SK-N-SH (cell line): ENCODE measurements around the gene THOC6.

Experiments used
- CHD2 ChIP-seq: fragments of 150-350 bp; IDR thresholded peaks from 2 replicates; pipeline ENCODE4 v1.6.1; 2018; ENCODE audit warnings: low read length; ENCODE audit not compliant: partially characterized antibody
- ELF1 ChIP-seq: IDR thresholded peaks from 2 replicates; pipeline ENCODE4 v1.4.0; 2012
- EP300 ChIP-seq, 2 experiments: IDR thresholded peaks; 2 replicates each; pipeline versions ENCODE4 v1.4.0 to v1.6.1; 2012; ENCODE audit warnings: borderline replicate concordance in 1 of 2, low read depth in 1 of 2, low read length in 1 of 2
- EZH2phosphoT487 ChIP-seq: fragments of 200-600 bp; sonication (generic); IDR thresholded peaks from 2 replicates; pipeline ENCODE4 v1.6.1; 2017; ENCODE audit warnings: low read depth, mixed run types, mild to moderate bottlenecking, antibody characterized with exemption, moderate library complexity, borderline replicate concordance
- FOSL2 ChIP-seq: IDR thresholded peaks from 2 replicates; pipeline ENCODE4 v1.4.0; 2012; ENCODE audit warnings: low read depth, mild to moderate bottlenecking, moderate library complexity, borderline replicate concordance
- GABPA ChIP-seq: IDR thresholded peaks from 2 replicates; pipeline ENCODE4 v1.4.0; 2012; ENCODE audit warnings: low read depth, mild to moderate bottlenecking
- JUND ChIP-seq: IDR thresholded peaks from 2 replicates; pipeline ENCODE4 v1.4.0; 2012
- MXI1 ChIP-seq: IDR thresholded peaks from 2 replicates; pipeline ENCODE4 v1.6.1; 2012; ENCODE audit warnings: mild to moderate bottlenecking, low read depth, low read length, improper control_type of control experiment
- SMC3 ChIP-seq: IDR thresholded peaks from 2 replicates; pipeline ENCODE4 v1.6.1; 2012; ENCODE audit warnings: low read depth, low read length, improper control_type of control experiment
- YY1 ChIP-seq: IDR thresholded peaks from 2 replicates; pipeline ENCODE4 v1.4.0; 2012; ENCODE audit warnings: low read depth, mild to moderate bottlenecking
- TF ChIP-seq, protein P1 (sequence below): fragments of 200-600 bp; sonication (generic); IDR thresholded peaks from 2 replicates; pipeline ENCODE4 v1.6.1; 2017; ENCODE audit warnings: antibody characterized with exemption, mild to moderate bottlenecking, moderate library complexity
- TF ChIP-seq, protein P2 (sequence below): IDR thresholded peaks from 2 replicates; pipeline ENCODE4 v1.6.1; 2012; ENCODE audit warnings: mild to moderate bottlenecking, low read depth, low read length, moderate library complexity
- TF ChIP-seq, protein P3 (sequence below): IDR thresholded peaks from 2 replicates; pipeline ENCODE4 v1.4.0; 2012; ENCODE audit warnings: low read depth
- TF ChIP-seq, protein P4 (sequence below): fragments of 150-350 bp; IDR thresholded peaks from 2 replicates; pipeline ENCODE4 v1.6.1; 2017; ENCODE audit warnings: antibody characterized with exemption, low read length, low read depth, borderline replicate concordance

DNA sequence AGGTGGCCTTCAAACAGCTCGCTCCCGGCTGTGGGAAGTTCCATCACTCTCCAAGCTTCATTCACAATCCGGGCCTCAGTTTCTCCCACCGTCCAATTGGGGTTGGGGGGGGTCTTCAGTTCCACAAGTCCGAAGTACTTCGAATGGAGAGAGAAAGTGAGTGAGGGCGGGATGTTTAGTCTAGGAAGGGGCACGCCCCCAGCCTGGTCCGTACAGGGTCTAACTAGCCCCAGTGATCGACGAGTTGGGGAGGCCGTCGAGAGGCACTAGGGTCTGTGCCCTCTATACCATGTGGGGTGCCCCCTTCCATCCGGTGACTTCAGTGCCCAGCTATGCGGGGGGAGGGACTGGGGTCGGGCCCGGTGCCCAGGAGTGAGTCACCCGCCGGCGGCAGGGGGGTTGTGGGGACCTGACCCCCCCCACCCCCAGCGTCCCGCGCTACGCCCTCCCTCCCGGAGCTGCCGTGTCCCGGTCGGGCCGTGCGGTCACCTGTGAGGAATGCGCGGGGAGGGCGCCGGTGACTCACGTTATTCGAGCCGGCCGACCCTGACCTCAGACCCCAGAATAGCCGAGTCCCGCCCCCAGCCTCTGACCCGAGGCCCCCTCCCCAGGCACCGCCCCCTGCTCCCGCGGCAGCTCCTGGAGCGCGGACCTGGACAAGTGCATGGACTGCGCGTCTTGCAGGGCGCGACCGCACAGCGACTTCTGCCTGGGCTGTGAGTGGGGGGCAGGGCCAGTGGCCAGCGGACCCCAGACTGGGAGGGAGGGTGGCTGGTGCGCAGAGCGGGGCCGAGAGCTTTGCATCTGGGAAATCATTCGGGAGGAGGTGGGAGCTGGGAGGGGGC is 3.0 kb upstream of the THOC6 start:
- TF ChIP-seq, protein P1, sequence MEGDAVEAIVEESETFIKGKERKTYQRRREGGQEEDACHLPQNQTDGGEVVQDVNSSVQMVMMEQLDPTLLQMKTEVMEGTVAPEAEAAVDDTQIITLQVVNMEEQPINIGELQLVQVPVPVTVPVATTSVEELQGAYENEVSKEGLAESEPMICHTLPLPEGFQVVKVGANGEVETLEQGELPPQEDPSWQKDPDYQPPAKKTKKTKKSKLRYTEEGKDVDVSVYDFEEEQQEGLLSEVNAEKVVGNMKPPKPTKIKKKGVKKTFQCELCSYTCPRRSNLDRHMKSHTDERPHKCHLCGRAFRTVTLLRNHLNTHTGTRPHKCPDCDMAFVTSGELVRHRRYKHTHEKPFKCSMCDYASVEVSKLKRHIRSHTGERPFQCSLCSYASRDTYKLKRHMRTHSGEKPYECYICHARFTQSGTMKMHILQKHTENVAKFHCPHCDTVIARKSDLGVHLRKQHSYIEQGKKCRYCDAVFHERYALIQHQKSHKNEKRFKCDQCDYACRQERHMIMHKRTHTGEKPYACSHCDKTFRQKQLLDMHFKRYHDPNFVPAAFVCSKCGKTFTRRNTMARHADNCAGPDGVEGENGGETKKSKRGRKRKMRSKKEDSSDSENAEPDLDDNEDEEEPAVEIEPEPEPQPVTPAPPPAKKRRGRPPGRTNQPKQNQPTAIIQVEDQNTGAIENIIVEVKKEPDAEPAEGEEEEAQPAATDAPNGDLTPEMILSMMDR: no peak
- TF ChIP-seq MXI1: no peak
- TF ChIP-seq JUND: peak; percentile 99
- TF ChIP-seq, protein P2, sequence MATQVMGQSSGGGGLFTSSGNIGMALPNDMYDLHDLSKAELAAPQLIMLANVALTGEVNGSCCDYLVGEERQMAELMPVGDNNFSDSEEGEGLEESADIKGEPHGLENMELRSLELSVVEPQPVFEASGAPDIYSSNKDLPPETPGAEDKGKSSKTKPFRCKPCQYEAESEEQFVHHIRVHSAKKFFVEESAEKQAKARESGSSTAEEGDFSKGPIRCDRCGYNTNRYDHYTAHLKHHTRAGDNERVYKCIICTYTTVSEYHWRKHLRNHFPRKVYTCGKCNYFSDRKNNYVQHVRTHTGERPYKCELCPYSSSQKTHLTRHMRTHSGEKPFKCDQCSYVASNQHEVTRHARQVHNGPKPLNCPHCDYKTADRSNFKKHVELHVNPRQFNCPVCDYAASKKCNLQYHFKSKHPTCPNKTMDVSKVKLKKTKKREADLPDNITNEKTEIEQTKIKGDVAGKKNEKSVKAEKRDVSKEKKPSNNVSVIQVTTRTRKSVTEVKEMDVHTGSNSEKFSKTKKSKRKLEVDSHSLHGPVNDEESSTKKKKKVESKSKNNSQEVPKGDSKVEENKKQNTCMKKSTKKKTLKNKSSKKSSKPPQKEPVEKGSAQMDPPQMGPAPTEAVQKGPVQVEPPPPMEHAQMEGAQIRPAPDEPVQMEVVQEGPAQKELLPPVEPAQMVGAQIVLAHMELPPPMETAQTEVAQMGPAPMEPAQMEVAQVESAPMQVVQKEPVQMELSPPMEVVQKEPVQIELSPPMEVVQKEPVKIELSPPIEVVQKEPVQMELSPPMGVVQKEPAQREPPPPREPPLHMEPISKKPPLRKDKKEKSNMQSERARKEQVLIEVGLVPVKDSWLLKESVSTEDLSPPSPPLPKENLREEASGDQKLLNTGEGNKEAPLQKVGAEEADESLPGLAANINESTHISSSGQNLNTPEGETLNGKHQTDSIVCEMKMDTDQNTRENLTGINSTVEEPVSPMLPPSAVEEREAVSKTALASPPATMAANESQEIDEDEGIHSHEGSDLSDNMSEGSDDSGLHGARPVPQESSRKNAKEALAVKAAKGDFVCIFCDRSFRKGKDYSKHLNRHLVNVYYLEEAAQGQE: peak; percentile 69
- peak; percentile 9; the same call in 1 of the 2 replicates for TF ChIP-seq ELF1
- TF ChIP-seq, protein P3, sequence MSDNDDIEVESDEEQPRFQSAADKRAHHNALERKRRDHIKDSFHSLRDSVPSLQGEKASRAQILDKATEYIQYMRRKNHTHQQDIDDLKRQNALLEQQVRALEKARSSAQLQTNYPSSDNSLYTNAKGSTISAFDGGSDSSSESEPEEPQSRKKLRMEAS: peak; percentile 96
- TF ChIP-seq FOSL2: peak; percentile 98
- no peak for TF ChIP-seq YY1
- TF ChIP-seq CHD2: peak; percentile 11
- TF ChIP-seq EP300 (IDR thresholded peaks at IDR 0.05; ENCODE audit: borderline replicate concordance in 1 of 2, low read depth in 1 of 2, low read length in 1 of 2): peak in 1 of 2 experiments; percentile 94; a peak in 2 of 4 replicates
- no peak for TF ChIP-seq EZH2phosphoT487
- peak; percentile 50 for TF ChIP-seq GABPA
- TF ChIP-seq, protein P4, sequence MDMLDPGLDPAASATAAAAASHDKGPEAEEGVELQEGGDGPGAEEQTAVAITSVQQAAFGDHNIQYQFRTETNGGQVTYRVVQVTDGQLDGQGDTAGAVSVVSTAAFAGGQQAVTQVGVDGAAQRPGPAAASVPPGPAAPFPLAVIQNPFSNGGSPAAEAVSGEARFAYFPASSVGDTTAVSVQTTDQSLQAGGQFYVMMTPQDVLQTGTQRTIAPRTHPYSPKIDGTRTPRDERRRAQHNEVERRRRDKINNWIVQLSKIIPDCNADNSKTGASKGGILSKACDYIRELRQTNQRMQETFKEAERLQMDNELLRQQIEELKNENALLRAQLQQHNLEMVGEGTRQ: no peak
- TF ChIP-seq SMC3: no peak
